HL-60 (cell line): ENCODE data around the gene TENM3.

Source experiments
- DNase-seq, 2 experiments: peaks; one replicate each; pipeline ENCODE4 v3.0.0-alpha.2; 2010 to 2020; ENCODE audit warnings: low read depth in 1 of 2, low spot score in 1 of 2
- H3K27ac ChIP-seq: fragments of 250-450 bp; sonication (Bioruptor Pico); replicated peaks from 2 replicates; pipeline ENCODE4 v1.5.1; 2020; ENCODE audit warnings: mild to moderate bottlenecking, moderate library complexity
- H3K27me3 ChIP-seq: fragments of 250-450 bp; sonication (Bioruptor Pico); 2 replicates; pipeline ENCODE4 v1.5.1; 2021; ENCODE audit warnings: mild to moderate bottlenecking, moderate library complexity; ENCODE audit not compliant: insufficient read depth, poor library complexity, severe bottlenecking
- H3K4me3 ChIP-seq: replicated peaks from 2 replicates; pipeline ENCODE4 v1.5.1; 2011; ENCODE audit warnings: mild to moderate bottlenecking, control low read depth, low read length; ENCODE audit not compliant: insufficient read depth
- GABPA ChIP-seq: IDR thresholded peaks from 2 replicates; pipeline ENCODE4 v1.6.1; 2012; ENCODE audit warnings: low read depth
- POLR2AphosphoS5 ChIP-seq: IDR thresholded peaks from 2 replicates; pipeline ENCODE4 v1.6.1; 2012; ENCODE audit warnings: low read depth
- REST ChIP-seq: IDR thresholded peaks from 2 replicates; pipeline ENCODE4 v1.6.1; 2012; ENCODE audit warnings: low read depth; ENCODE audit not compliant: insufficient replicate concordance
- SPI1 ChIP-seq: IDR thresholded peaks from 2 replicates; pipeline ENCODE4 v1.6.1; 2012; ENCODE audit warnings: low read depth, mild to moderate bottlenecking, borderline replicate concordance
- TF ChIP-seq, protein P1 (sequence below): IDR thresholded peaks from one replicate; pipeline ENCODE4 v1.5.1; 2011; ENCODE audit warnings: low read length, control low read depth, inconsistent platforms; ENCODE audit not compliant: insufficient read depth

TENM3 gene

GRCh38 chr4:182206266-182206665, 36.9 kb upstream of the TENM3 start:
- H3K4me3 ChIP-seq, result no peak overlapping the region
- TF ChIP-seq, protein P1, sequence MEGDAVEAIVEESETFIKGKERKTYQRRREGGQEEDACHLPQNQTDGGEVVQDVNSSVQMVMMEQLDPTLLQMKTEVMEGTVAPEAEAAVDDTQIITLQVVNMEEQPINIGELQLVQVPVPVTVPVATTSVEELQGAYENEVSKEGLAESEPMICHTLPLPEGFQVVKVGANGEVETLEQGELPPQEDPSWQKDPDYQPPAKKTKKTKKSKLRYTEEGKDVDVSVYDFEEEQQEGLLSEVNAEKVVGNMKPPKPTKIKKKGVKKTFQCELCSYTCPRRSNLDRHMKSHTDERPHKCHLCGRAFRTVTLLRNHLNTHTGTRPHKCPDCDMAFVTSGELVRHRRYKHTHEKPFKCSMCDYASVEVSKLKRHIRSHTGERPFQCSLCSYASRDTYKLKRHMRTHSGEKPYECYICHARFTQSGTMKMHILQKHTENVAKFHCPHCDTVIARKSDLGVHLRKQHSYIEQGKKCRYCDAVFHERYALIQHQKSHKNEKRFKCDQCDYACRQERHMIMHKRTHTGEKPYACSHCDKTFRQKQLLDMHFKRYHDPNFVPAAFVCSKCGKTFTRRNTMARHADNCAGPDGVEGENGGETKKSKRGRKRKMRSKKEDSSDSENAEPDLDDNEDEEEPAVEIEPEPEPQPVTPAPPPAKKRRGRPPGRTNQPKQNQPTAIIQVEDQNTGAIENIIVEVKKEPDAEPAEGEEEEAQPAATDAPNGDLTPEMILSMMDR, result no peak
- no peak for TF ChIP-seq SPI1
- TF ChIP-seq POLR2AphosphoS5, result no peak
- no peak for DNase-seq
- H3K27me3 ChIP-seq, result no peaks in the 10 kb centered on the region
- H3K27ac ChIP-seq, result no peak overlapping the region

GRCh38 chr4:182206916-182207315, 36.3 kb upstream of the TENM3 start:
- no peaks in the 10 kb centered on the region for H3K27me3 ChIP-seq
- no peak for DNase-seq
- TF ChIP-seq, protein P1, result no peak
- TF ChIP-seq SPI1, result no peak
- TF ChIP-seq POLR2AphosphoS5, result no peak
- TF ChIP-seq REST, result no peak
- TF ChIP-seq GABPA, result no peak
- no peak overlapping the region for H3K27ac ChIP-seq
- H3K4me3 ChIP-seq, result no peak overlapping the region

- no peak for DNase-seq
- H3K4me3 ChIP-seq, result no peak overlapping the region
- H3K27ac ChIP-seq, result no peak overlapping the region
- H3K27me3 ChIP-seq, result no peaks in the 10 kb centered on the region
- no peak for TF ChIP-seq SPI1
Measured at GRCh38 chr4:182207830-182208396, 35.3 kb upstream of the TENM3 start.

GRCh38 chr4:182208526-182209050, 34.6 kb upstream of the TENM3 start:
- H3K27me3 ChIP-seq, result no peaks in the 10 kb centered on the region
- no peak for DNase-seq
- TF ChIP-seq GABPA (no peak), REST (no peak), POLR2AphosphoS5 (no peak), SPI1 (no peak)
- TF ChIP-seq, protein P1, result no peak
- no peak overlapping the region for H3K27ac ChIP-seq
- no peak overlapping the region for H3K4me3 ChIP-seq
